Head of caudate nucleus (tissue), 42 donors: ENCODE results near the gene POU4F2.
"Not testable (repeated sequence)": the region's sequence is repeated elsewhere in the genome, so short reads cannot be mapped to it uniquely, and the experiment has no call there.

Source experiments
- DNase-seq, 42 donors: peaks; one replicate each; pipeline versions ENCODE4 v3.0.0 to v3.0.0-alpha.2; 2020 to 2021; ENCODE audit warnings: mixed read lengths in 7 of 42
- intact Hi-C: fragments of 100-400 bp; cut with DNase I; formaldehyde crosslinking; loops from one replicate; pipeline ENCODE4 v1.15.0; 2022

Gene POU4F2

DNA sequence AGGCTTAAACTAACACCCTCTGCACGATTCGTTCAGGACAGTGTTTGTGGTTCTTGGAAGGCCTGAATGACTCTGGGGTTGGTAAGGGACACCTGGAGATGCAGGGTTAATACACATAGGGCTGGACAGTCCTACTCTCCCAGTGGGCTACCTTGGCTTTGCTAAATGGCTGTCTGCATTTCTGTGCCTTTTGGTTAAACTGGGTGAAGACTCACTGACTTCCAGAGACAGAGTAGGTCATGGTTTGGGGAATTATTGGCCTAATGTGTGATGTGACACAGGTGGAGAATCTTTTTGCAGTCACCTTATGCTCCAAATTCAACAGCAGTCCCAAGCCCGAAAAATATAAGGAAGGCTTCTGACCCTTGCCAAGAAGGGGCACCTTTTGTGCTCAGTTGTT is 10.5 kb downstream of the POU4F2 start:
- intact Hi-C loops: no loop called here
- DNase-seq: no peak

DNA sequence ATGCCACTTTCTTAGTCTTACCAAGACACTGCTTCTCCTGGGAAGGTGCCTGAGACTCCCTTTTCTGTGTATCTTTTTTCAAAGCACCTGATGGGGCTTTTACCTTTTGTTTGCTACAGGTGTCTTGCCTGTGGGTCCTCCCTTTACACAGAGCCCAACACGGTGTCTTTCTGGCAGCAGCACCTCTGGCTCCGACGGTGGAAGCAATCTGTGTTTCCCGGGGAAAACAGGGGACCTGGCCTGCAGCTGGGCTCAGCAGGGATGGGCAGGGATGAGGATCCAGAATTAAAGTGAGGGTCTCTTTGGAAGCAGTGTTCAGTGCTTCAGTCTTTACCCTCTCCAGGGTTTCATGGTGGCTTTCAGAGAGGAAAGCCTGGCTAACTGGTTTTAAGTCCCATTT is 11.3 kb downstream of the POU4F2 start:
- DNase-seq: no peak
- intact Hi-C loops: no loop called here

DNA sequence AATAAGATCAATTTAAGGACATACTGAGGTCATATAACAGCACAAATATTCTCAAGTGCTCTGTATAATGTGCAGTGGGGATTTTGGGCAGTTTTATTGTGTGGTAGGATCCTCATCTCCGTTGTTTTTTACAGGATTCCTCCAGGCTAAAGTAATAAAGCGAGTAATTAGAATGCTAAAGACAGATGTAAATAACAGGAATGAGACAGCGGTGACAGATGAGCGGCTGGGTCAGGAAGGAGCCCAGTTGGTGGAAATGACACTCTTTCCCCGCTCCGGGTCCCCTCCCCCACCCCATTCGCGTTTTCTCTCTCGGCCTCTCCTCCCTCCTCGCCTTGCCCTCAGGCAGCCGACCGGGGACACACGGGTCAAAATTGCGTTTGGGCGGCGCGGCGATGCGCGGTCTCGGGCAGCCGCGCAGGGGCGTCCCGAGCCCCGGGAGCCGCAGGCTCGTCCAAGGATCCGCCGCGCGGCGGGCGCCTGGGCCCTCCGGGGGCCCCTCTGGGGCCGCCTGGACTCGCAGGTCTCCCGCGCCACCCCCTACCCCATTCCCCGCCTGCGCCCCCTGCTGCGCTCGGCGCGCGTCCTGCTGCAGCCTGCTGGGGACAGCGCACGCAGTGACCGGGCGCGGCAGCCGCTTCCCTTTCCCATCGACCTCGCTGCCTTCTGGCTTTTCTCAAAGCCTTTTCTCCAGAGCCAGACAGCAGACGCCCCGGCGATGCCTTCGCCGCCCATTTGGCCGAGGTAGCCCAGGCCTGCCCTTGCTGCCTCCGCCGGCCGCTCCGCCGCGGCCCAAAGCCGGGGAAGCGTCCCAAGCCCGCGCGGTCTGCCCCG is 16.2 kb downstream of the POU4F2 start:
- DNase-seq: no peak
- intact Hi-C loops: no loop called here

DNA sequence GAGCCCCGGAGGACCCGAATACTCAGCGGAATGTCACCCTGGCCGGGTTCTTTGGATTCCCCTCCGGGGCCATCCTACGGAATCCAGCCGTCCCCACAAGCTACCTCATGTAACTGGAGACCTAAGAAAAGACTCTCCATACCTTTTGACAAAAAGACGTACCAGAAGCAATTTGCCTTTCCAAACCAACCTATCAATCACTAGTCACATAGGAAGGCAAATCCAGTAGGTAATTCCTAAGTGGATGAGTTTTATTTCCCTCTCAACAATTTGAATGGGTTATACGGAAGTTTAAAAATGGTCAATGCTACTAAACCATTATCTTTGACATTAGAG is 16.8 kb downstream of the POU4F2 start:
- DNase-seq: no peak
- intact Hi-C loops: no loop called here

DNA sequence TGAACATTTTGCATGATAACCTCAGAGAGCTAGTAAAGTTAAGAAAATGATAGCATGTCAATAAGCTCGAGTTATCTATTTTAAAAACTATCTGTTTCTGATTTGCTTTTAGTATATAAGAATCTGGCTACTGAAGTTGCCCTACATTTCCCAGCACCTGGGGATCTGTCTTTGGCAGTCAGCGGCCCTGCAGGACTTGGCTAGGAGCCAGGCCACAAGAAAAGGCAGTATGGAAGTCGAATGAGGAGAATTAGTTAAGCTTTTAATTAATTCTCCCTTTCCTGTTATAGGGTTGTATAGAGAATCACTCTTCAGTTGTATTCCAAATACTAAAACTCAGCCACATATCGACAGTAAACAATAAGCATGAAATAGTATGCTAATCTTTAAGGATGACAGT is 22.7 kb downstream of the POU4F2 start:
- intact Hi-C loops: no loop called here
- no peak for DNase-seq

DNA sequence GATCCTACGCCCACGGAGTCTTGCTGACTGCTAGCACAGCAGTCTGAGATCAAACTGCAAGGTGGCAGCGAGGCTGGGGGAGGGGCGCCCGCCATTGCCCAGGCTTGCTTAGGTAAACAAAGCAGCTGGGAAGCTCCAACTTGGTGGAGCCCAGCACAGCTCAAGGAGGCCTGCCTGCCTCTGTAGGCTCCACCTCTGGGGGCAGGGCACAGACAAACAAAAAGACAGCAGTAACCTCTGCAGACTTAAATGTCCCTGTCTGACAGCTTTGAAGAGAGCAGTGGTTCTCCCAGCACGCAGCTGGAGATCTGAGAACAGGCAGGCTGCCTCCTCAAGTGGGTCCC is 25.2 kb downstream of the POU4F2 start:
- intact Hi-C loops, DNase-seq: not testable (repeated sequence)

DNA sequence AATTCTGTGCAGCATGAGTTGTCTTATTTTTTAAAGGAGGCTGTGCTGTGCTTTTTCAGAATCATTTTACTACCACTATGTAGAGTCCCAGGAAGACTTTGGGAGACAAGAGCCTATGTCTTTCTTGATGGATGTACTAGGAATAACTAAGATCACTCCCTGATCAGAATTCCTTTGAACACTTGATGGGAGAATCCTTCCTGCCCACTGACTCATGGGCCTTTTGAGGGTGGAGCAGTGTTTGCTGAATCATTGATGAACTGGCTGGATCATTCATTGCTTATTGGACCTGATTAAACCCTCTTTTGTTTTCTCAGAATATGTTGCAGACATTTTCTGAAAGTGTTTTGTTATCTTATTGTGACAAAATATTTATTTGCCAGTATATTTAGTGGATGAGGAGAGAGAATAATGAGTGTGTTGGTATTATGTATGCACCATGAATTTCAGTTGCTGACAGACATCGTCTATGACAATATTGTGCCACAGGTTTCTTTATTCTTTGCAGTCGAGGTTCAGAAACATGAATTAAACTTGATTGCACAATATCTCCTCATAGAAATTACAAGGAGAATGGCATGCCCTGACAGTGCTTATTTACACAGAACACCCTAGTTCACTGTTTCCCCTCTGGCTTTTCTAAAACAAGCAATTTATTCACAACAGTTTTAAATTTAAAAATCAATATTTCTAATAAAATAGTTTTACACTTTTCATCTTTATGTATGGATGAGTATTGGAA is 36.3 kb downstream of the POU4F2 start:
- no peak for DNase-seq
- intact Hi-C loops: no loop called here
